GM18499 (cell line): ENCODE data around the gene PGLYRP4.
"Not testable (repeated sequence)": the region's sequence is repeated elsewhere in the genome, so short reads cannot be mapped to it uniquely, and the experiment has no call there.

ENCODE experiments used
- ATAC-seq: cut with Tn5 transposase; IDR thresholded peaks from one replicate; pipeline ENCODE4 v1.9.1; 2021; ENCODE audit warnings: moderate number of reproducible peaks; ENCODE audit not compliant: insufficient read depth, unreplicated experiment

The PGLYRP4 gene

GRCh38 chr1:153357853-153358690, 9.4 kb upstream of the PGLYRP4 start, which contains the start of gene S100A9:
Gene S100A9 (plus strand): TSS chr1:153357854. CDS start chr1:153358284, 430 bp downstream.
- ATAC-seq: no peak

DNA sequence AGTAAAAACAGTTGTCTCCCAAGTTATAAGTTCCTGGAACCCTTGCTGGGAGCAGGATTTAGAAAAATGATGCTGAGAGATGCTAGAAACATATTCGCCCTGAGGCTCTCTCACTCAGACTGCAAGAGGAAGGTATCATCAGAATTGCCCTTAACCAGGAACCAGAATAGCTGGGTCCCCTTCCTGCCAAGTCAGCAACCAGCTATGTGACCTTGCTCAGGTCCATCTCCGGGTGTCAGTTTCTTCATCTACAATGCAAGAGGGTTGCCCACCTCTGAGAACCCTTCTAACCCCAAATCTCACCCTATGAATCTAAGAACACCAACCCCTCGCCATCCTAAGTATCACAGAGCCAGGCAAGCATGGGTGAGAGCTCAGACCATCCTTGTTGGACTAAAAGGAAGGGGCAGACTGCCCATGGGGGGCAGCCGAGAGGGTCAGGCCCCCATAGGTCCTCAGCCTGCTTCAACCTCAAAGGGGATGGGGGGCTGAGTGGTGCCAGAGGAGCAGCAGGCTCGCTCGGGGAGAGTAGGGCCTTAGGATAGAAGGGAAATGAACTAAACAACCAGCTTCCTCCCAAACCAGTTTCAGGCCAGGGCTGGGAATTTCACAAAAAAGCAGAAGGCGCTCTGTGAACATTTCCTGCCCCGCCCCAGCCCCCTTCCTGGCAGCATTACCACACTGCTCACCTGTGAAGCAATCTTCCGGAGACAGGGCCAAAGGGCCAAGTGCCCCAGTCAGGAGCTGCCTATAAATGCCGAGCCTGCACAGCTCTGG, 8.6 kb upstream of the PGLYRP4 start:
- no peak for ATAC-seq

GRCh38 chr1:153356392-153357075, 7.9 kb upstream of the PGLYRP4 start:
- no peak for ATAC-seq

GRCh38 chr1:153355445-153356071, 6.9 kb upstream of the PGLYRP4 start:
- no peak for ATAC-seq

- ATAC-seq: no peak
These were observed 6.0 kb upstream of the PGLYRP4 start for GRCh38 chr1:153354515-153355193.

- no peak for ATAC-seq
These were observed 4.7 kb upstream of the PGLYRP4 start for GRCh38 chr1:153353226-153353947.

- no peak for ATAC-seq
These were observed 3.9 kb upstream of the PGLYRP4 start for GRCh38 chr1:153352523-153352922.

GRCh38 chr1:153350321-153350957, 1.8 kb upstream of the PGLYRP4 start:
- ATAC-seq: no peak

- no peak for ATAC-seq
These were observed 1.0 kb upstream of the PGLYRP4 start for GRCh38 chr1:153349363-153350320.

GRCh38 chr1:153347856-153348255, 785 bp downstream of the PGLYRP4 start:
- no peak for ATAC-seq

- ATAC-seq: not testable (repeated sequence)
These were observed 1.6 kb downstream of the PGLYRP4 start for GRCh38 chr1:153347049-153347448.

GRCh38 chr1:153346077-153346723, 2.4 kb downstream of the PGLYRP4 start:
- no peak for ATAC-seq

DNA sequence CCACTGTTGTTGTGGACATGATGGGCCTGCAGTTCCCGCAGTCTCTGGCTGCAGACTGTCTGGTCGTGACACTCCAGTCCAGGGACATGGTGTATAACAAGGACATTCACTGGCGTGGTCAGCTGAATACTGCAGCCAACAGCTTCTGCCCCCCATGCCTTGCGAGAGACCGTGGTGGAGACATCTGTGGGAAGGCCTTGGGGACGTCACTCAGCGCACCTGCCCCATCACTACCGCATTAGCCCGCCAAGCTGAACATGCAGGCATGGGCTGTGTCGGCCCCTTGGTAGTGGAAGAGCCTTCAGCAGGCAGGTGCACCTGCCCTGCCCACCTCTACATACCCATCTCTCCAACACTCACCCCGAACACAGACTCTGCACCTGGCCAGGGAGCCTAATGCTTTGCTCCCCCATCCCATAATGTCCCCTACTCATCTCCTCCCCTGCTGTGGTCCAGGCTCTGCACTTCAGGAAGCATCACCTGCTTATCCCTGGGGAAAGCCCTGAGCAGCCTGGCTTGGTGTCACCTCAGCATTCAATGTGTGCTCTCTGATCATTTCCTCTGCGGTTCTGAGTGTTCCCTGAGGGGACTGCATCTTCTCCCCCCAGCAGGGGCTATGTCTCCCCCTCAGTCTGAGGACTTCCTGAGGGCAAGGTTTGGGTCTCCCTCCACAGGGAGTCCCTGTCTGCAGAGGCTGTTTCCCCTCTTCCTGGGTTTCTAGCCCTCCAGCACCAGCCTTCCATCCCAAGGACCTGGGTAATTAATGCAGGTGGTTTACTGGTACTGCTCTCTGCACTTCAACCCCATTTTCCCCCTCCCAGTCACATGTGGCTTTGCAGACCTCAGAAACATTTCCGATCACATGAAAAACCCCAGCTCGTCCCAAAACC, 3.2 kb downstream of the PGLYRP4 start:
- ATAC-seq: no peak

DNA sequence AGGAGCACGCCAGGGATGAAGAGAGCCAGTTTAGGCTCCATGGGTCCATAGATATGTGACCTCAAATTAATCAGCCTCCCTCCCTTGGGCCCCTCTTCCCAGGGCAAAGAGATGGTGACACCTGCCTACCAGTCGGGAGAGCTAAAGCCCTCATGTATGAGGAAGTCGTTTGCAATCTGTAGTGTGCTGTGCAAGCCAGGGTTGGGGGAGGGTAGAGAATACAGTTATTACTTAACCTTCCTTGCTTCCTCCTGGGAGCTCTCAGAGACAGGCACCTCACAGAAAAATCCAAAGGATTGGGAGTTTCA, 4.0 kb downstream of the PGLYRP4 start:
- no peak for ATAC-seq

DNA sequence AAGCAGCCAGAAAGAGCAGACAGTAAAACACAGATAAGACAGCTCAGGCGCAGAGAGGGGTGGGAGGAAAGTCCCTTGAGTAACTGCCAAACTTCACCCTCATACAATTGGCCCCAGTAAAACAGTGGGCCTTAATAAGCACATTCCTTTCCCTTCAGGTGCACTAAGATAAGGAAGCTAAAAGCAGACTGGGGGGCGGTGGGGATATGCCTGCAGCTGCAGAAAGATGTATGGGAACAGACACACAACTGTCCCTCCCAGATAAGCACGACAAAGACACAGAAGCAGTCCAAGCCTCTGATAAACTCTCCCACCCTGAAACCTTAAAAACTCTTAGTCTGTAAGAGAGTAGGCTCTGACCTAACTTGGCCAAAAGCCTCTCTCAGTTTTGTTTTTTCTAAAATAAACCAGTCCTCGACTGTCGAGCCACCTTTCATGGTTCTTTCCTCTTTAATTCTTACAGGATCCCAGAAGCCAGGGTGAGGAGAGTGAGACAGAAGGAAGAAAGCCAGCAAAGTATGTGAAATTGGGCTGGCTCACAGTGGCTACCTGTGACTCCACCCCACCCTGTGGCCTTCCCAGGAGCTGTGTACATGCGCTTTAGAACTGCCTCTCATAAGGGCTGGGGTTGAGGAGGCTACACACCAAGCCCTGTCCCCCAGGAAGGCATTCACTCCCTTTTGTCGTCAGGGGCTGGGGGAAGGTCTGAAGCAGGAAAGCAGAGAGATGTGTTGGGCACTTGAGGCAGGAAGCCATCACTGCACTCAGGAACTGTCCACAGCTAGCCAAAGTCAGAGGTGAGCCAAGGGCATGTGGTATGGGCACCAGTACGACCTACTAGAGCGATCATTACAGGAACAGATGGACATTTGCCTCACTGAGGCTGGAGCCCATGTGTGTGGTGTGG, 4.6 kb downstream of the PGLYRP4 start:
- no peak for ATAC-seq
